ENCODE measurements around the gene GGCX. TPM values are rescaled to one million over a fixed set of nuclear protein-coding genes. Genes with fewer than 3 reads are reported as not detected.

Gene GGCX
- total and polyA plus RNA-seq, 2 of the 13 experiments (the other 11 are each of a cell fraction or from before 2014, with no cell fraction given) = 72.5 to 103 TPM

- TF ChIP-seq CEBPG (CRISPR knock-in tag; IDR thresholded peaks at IDR 0.05) = no peak
- peak; percentile 65; the same call in 1 of the 2 replicates for TF ChIP-seq ZBTB34 (CRISPR knock-in tag; IDR thresholded peaks at IDR 0.05)
- TF ChIP-seq ZNF512 (CRISPR knock-in tag; IDR thresholded peaks at IDR 0.05) = no peak
- TF ChIP-seq ZNF749 (CRISPR knock-in tag; IDR thresholded peaks at IDR 0.05; ENCODE audit: borderline replicate concordance) = peak; percentile 26; the same call in 1 of the 2 replicates
- TF ChIP-seq NFIB (CRISPR knock-in tag; IDR thresholded peaks at IDR 0.05; ENCODE audit: borderline replicate concordance) = 0 out of 2 replicates have a peak, but pooled peaks have one; percentile 47
- TF ChIP-seq GABPB1 (CRISPR knock-in tag; IDR thresholded peaks at IDR 0.05) = peak; percentile 79
- no peak for TF ChIP-seq AGO1 (IDR thresholded peaks at IDR 0.05; ENCODE audit: low read depth, low read length, poor library complexity, severe bottlenecking)
- TF ChIP-seq ATF7 (IDR thresholded peaks at IDR 0.05) = peak; percentile 92
- TF ChIP-seq ATF7 (CRISPR knock-in tag; IDR thresholded peaks at IDR 0.05) = no peak; the same call in 1 of the 2 replicates
- peak; percentile 17; the same call in 1 of the 2 replicates for TF ChIP-seq ZNF318 (CRISPR knock-in tag; IDR thresholded peaks at IDR 0.05)
- TF ChIP-seq ZNF83 (CRISPR knock-in tag; IDR thresholded peaks at IDR 0.05; ENCODE audit: borderline replicate concordance) = peak; percentile 85; the same call in 1 of the 2 replicates
- peak; percentile 86 for TF ChIP-seq ZNF605 (CRISPR knock-in tag; IDR thresholded peaks at IDR 0.05)
- peak; percentile 63; the same call in 1 of the 2 replicates for TF ChIP-seq TARDBP (CRISPR knock-in tag; IDR thresholded peaks at IDR 0.05)
- TF ChIP-seq BCL3 (CRISPR knock-in tag; IDR thresholded peaks at IDR 0.05) = peak; percentile 91
- TF ChIP-seq HNRNPUL1 (IDR thresholded peaks at IDR 0.05; ENCODE audit: low read depth, low read length) = 0 out of 2 replicates have a peak, but pooled peaks have one; percentile 26
These were observed 22.6 kb downstream of the GGCX start, which contains the start of gene MAT2A (continued) for GRCh38 chr2:85538507-85539360.

Data from HepG2 (cell line).